A172 (cell line): Measurements from ENCODE around the gene RAB40C. TPM values are rescaled to one million over a fixed set of nuclear protein-coding genes. Genes with fewer than 3 reads are reported as not detected.
A peak's percentile ranks its signal among the peaks of the same experiment; 100 is the strongest.

Experiments used
- DNase-seq: peaks from one replicate; pipeline ENCODE4 v3.0.0-alpha.2; 2015; ENCODE audit warnings: low spot score
- total RNA-seq: library from RNA; depleted of rRNA; stranded (reverse); fragments of >200 nt; shearing (Covaris generic); gene quantifications from 2 replicates; pipeline ENCODE4 v1.2.3, GENCODE V29; 2014; rRNA removed

The RAB40C gene
- 16.8 and 20.2 TPM in 2 replicates for total RNA-seq

DNA sequence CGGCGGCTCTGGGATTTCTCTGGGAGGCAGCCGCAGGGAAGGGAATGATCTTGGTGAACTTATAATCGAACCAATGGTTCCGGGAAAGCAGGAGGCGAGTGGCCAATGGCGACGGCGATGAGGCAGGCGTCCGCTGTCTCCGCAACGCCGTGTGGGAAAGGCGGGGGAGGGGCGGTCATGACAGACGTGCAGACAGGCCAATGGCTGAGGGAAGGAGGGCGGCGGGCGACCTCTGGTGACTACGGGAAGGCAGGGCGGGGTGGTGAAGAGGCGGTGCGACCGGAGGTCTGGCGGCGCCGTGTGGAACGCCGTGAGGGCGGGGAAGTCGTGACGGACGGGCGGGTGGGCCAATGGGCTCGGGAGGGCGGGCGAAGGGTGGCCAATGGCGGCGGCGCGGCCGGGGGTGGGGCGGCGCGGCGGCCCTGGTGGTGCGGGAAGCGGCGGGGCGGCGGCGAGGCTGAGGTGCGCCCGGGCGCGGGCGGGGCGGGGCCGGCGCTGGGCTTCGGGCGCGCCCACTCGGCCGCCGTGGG lies at the start of gene RAB40C:
RAB40C (plus strand) TSS at position 409 of the 530 bp plus-strand sequence. CDS start 226 bp downstream, outside the sequence.
- DNase-seq, result peak; percentile 95

- no peak for DNase-seq
Observed at GRCh38 chr16:540645-541340, 49.1 kb upstream of the RAB40C start.

- no peak for DNase-seq
Observed at GRCh38 chr16:543301-544164, 46.3 kb upstream of the RAB40C start.

- no peak for DNase-seq
Observed at GRCh38 chr16:544517-544916, 45.3 kb upstream of the RAB40C start.

- no peak for DNase-seq
Observed at GRCh38 chr16:546909-547770, 42.7 kb upstream of the RAB40C start.

GRCh38 chr16:548586-548985 lies 41.3 kb upstream of the RAB40C start:
- no peak for DNase-seq

DNA sequence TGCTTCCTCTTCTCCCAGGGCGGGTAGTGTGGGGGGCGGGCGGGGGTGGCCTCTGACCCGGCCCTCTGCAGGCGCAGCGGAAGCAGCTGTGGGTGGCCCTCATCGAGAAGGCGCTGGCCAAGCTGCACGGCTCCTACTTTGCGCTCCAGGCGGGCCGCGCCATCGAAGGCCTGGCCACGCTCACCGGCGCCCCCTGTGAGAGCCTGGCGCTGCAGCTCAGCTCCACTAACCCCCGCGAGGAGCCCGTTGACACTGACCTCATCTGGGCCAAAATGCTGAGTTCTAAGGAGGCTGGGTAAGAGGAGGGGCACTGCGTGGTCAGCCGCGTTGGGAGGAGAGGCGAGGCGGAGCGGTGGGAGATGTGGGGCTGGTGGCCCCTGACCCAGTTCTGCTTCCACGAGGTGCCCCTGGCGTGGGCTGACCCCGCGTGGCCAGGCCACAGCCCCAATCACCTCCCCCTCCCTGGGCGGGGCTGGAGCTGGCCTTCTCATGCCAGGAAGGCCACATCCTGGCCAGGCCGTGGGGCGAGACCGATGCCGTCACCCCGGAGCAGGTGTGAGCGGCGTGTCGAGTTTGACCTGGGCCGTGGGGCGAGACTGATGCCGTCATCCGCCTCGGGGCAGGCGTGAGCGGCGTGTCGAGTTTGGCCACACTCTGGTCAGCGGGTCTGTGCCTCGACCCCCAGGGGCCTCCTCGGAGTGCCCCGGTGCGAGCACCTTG lies 40.2 kb upstream of the RAB40C start:
- no peak for DNase-seq

- DNase-seq, result no peak
Observed at GRCh38 chr16:551210-551609, 38.7 kb upstream of the RAB40C start.

- no peak for DNase-seq
Observed at GRCh38 chr16:552171-552570, 37.7 kb upstream of the RAB40C start.

- no peak for DNase-seq
Observed at GRCh38 chr16:553601-554296, 36.1 kb upstream of the RAB40C start.

DNA sequence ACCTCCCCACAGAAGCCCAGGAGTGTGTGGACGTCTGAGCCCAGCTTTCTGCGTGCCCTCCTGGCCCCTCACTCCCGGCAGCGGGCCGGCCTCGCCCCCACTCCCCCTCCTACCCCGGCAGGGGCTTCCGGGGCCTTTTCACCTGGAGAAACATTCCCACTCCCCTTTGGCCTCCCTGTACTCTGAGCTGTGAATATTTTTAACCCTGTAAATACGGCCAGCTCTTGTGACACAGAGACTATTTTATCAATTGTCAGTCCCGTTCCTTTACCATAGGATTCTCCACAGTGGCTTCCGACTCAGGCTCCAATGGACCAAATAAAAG lies 35.6 kb upstream of the RAB40C start:
- DNase-seq, result no peak

DNA sequence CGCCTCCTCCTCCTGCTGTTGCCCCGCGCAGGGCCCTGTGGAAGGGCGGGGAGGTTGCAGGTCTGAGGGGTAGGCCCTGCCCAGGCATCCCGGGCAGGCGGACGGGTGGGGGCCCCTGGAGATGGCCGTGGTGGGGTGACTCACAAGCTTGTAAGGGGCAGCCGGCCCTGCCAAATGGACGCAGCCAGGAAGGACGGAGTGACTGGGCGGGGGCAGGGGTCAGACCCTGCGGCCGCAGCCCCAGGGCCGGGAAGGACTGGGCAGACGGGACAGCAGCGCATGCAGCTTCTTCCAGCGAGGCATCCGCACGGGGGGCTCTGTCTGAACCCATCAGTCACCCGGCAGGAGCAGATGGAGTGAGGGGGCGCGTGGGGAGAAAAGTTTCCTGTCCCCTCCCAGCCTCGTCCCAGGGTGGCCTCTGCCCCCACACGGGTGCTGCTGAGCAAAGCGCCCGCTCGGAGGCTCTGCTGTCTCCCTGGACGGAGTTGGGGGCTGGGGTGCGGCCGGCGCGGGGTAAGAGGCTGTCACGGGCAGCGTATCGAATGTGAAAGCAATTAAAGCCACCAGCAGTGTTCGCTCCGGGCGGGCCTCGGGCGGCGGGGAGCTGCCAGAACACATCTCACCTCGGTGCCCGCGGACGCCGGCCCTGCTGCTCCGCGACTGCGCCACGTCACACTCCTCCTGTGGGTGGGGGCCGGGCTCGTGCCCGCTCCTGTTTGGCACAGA lies 35.1 kb upstream of the RAB40C start:
- peak; percentile 86 for DNase-seq

DNA sequence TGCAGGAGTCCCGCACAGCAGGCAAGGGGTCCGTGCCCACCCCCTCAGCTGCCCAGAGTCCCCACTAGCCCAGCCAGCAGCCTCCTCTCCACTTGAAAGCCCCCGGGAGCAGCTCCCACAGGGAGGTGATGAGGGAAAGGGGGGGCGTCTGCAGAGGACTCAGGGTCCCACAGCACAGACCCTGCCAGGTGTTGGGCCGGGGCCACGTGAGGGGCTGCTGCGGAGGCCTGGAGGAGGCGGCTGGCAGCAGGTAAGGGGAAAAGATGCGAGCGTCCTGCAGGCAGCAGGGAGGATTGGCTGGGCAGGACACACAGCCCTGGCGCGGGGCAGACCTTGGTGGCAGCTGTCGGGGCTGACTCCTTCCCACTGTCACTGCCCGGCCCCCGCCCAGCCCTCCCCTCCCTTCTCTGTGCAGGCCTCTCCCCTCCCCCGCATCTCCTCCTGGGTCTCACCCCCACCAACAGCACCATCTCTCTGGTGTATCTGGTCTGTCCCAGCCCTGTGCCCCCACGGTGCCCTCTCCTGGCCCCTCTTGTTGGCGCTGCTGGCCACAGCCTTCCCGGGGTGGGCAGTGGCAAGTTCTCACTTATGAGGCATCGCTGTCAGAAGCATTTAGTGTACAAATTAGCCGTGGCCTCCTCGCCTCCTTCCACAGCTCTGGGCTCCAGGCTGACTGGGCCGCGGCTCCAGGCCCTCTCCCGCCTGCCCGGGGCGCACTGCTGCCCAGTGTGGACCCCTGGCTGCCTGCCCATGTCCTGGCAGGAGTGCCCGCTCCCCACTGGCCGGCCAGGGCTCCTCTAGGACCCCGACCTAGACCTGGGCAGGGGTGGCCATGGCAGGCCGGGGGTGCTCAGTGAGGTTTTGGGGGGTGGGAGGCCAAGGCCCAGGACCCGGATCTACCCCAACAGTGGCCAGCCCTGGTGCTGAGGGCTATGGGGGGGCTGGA lies 34.1 kb upstream of the RAB40C start:
- DNase-seq, result no peak

- DNase-seq, result no peak
Observed at GRCh38 chr16:556474-557173, 33.2 kb upstream of the RAB40C start.

- no peak for DNase-seq
Observed at GRCh38 chr16:557463-558297, 32.2 kb upstream of the RAB40C start.

DNA sequence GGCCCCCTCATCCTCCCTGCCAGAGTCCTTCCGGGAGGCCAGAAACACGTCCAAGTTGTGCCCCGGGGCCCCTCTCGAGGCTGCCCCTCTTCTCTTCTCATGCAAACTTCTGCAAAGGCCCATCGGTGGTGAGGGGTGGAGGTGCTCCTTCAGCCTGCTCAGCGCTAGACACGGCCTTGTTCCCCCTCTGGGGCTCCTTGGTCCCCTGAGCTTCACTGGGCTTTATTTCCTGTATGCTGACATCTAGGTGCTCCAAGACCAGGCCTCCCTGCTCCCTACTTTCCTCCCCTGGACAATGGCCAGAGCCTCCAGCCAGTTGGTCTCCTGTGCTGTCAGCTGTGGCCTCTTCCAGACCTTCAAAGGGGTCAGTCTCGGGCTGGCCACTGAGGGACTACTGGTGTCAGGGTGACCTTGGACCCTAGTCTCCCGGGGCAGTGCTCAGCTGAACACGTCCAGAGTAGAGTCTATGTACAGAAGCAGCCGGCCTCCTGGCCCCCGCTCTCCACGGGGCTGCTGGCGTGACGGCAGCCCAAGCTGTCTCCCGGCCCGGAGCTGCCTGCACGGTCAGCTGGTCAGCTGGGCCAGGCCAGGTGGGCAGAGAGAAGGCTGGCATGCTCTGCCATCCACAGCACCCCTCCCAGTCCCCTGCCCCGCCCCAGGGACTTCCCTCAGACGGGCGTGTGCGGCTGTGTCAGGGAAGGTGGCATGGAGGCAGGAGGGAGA lies 31.4 kb upstream of the RAB40C start:
- DNase-seq, result no peak

GRCh38 chr16:559021-559380 lies 30.9 kb upstream of the RAB40C start:
- no peak for DNase-seq
